H1 (cell line): ENCODE data around the gene BHLHE23. TPM values are rescaled to one million over a fixed set of nuclear protein-coding genes. Genes with fewer than 3 reads are reported as not detected.

ENCODE experiments used
- CTCF ChIA-PET: fragments of 300-600 bp; sonication (Branson Sonifier 250); formaldehyde crosslinking; loops from one replicate; lab custom pipeline; 2021; ENCODE audit not compliant: partially characterized antibody; lab: Charles Lee
- POLR2A ChIA-PET: fragments of 300-600 bp; sonication (Branson Sonifier 250); formaldehyde crosslinking; loops from one replicate; lab custom pipeline; 2021; ENCODE audit warnings: inconsistent platforms; ENCODE audit not compliant: partially characterized antibody; lab: Charles Lee
- DNase-seq, 2 experiments: peaks; one replicate each; pipeline versions ENCODE4 v3.0.0 to v3.0.0-alpha.2; 2010 to 2022; ENCODE audit warnings: low spot score in 2 of 2, low read depth in 1 of 2, mixed read lengths in 1 of 2
- FAIRE-seq: peaks from 2 replicates; lab custom pipeline; 2011; peaks lifted over from hg19 to GRCh38; lab: Jason Lieb, UNC
- H2AFZ ChIP-seq: 2 replicates; pipeline ENCODE4 v1.8.1; 2012; ENCODE audit warnings: low read length, inconsistent platforms
- H2AK5ac ChIP-seq: 2 replicates; pipeline ENCODE4 v1.6.1; 2013; ENCODE audit warnings: low read depth, low read length
- H2BK120ac ChIP-seq: replicated peaks from 2 replicates; pipeline ENCODE3; 2013; ENCODE audit warnings: low read depth, low read length, inconsistent platforms
- H2BK12ac ChIP-seq: 2 replicates; pipeline ENCODE4 v1.6.1; 2013; ENCODE audit warnings: low read depth, low read length
- H2BK15ac ChIP-seq: 2 replicates; pipeline ENCODE4 v1.6.1; 2013; ENCODE audit warnings: low read length
- H2BK20ac ChIP-seq: 2 replicates; pipeline ENCODE4 v1.6.1; 2013; ENCODE audit warnings: low read length
- H2BK5ac ChIP-seq: 2 replicates; pipeline ENCODE4 v1.6.1; 2013; ENCODE audit warnings: low read depth, low read length
- H3K14ac ChIP-seq: 2 replicates; pipeline ENCODE4 v1.6.1; 2013; ENCODE audit warnings: inconsistent platforms; ENCODE audit not compliant: insufficient read length
- H3K18ac ChIP-seq: 2 replicates; pipeline ENCODE4 v1.6.1; 2013; ENCODE audit warnings: low read length; ENCODE audit errors: extremely low read depth
- H3K23ac ChIP-seq: 2 replicates; pipeline ENCODE4 v1.6.1; 2013; ENCODE audit warnings: inconsistent platforms; ENCODE audit not compliant: insufficient read length
- H3K23me2 ChIP-seq: 2 replicates; pipeline ENCODE4 v1.6.1; 2013; ENCODE audit warnings: low read depth, low read length
- H3K27ac ChIP-seq: 2 replicates; pipeline ENCODE4 v1.6.1; 2011; ENCODE audit warnings: low read depth, low read length, inconsistent platforms
- H3K27me3 ChIP-seq, 4 experiments: replicated peaks in 1 of 4; 1 replicate in 1 of 4; 2 replicates in 3 of 4; pipeline versions ENCODE4 v1.6.1 to v1.8.1; 2011 to 2013; ENCODE audit warnings: low read length in 3 of 4, mild to moderate bottlenecking in 3 of 4, inconsistent platforms in 2 of 4, mixed read lengths in 2 of 4, moderate library complexity in 1 of 4; ENCODE audit not compliant: control insufficient read depth in 3 of 4, insufficient read depth in 3 of 4; ENCODE audit errors: extremely low read depth in 1 of 4
- H3K36me3 ChIP-seq, 4 experiments: 2 replicates each; pipeline versions ENCODE4 v1.6.1 to v1.8.1; 2011 to 2013; ENCODE audit warnings: mild to moderate bottlenecking in 4 of 4, low read length in 3 of 4, moderate library complexity in 2 of 4, control low read depth in 1 of 4, inconsistent platforms in 1 of 4; ENCODE audit not compliant: insufficient read depth in 4 of 4, control insufficient read depth in 2 of 4
- H3K4ac ChIP-seq: replicated peaks from 2 replicates; pipeline ENCODE3; 2013; ENCODE audit warnings: low read length, low read depth, mixed read lengths, inconsistent platforms; ENCODE audit not compliant: insufficient read length
- H3K4me1 ChIP-seq, 4 experiments: replicated peaks in 1 of 4; 1 replicate in 1 of 4; 2 replicates in 3 of 4; pipeline versions ENCODE4 v1.6.1 to v1.8.1; 2011 to 2013; ENCODE audit warnings: low read length in 3 of 4, inconsistent platforms in 2 of 4, mixed read lengths in 1 of 4; ENCODE audit not compliant: insufficient read depth in 4 of 4, control insufficient read depth in 3 of 4
- H3K4me2 ChIP-seq, 2 experiments: 2 replicates each; pipeline versions ENCODE4 v1.6.1 to v1.8.1; 2011 to 2013; ENCODE audit warnings: low read depth in 2 of 2, low read length in 2 of 2, control low read depth in 1 of 2, inconsistent platforms in 1 of 2, mild to moderate bottlenecking in 1 of 2; ENCODE audit not compliant: insufficient read depth in 1 of 2
- H3K4me3 ChIP-seq, 4 experiments: fragments of 200-600, 300-600 bp in 1 of 4; sonication (generic), shearing (Covaris generic), sonication (Bioruptor Twin) in 1 of 4; 2 replicates each; pipeline versions ENCODE4 v1.5.1 to v1.8.1; 2011 to 2016; ENCODE audit warnings: low read length in 4 of 4, low read depth in 3 of 4, control low read depth in 2 of 4, inconsistent platforms in 2 of 4, mild to moderate bottlenecking in 2 of 4, mixed read lengths in 1 of 4, moderate library complexity in 1 of 4; ENCODE audit not compliant: insufficient read depth in 2 of 4; ENCODE audit errors: extremely low read depth in 1 of 4
- H3K56ac ChIP-seq: replicated peaks from 2 replicates; pipeline ENCODE3; 2013; ENCODE audit warnings: low read depth, mild to moderate bottlenecking, mixed read lengths, low read length, inconsistent platforms; ENCODE audit not compliant: insufficient read length
- H3K79me1 ChIP-seq: 2 replicates; pipeline ENCODE4 v1.6.1; 2013; ENCODE audit warnings: low read depth, low read length, control low read depth
- H3K79me2 ChIP-seq, 2 experiments: 2 replicates each; pipeline versions ENCODE4 v1.6.1 to v1.8.1; 2012 to 2013; ENCODE audit warnings: low read length in 2 of 2, mild to moderate bottlenecking in 2 of 2, inconsistent platforms in 1 of 2; ENCODE audit not compliant: insufficient read depth in 2 of 2, control insufficient read depth in 1 of 2
- H3K9ac ChIP-seq, 4 experiments: replicated peaks in 1 of 4; 1 replicate in 1 of 4; 2 replicates in 3 of 4; pipeline versions ENCODE4 v1.6.1 to v1.8.1; 2011 to 2013; ENCODE audit warnings: low read depth in 3 of 4, low read length in 3 of 4, control low read depth in 2 of 4, mild to moderate bottlenecking in 2 of 4, moderate library complexity in 2 of 4, inconsistent platforms in 1 of 4; ENCODE audit errors: extremely low read depth in 1 of 4
- H3K9me3 ChIP-seq, 2 experiments: 2 replicates each; pipeline versions ENCODE4 v1.6.1 to v1.8.1; 2012 to 2013; ENCODE audit warnings: mild to moderate bottlenecking in 2 of 2, moderate library complexity in 2 of 2, control low read depth in 1 of 2, inconsistent platforms in 1 of 2, low read depth in 1 of 2, low read length in 1 of 2, mixed read lengths in 1 of 2; ENCODE audit not compliant: insufficient read depth in 2 of 2
- H4K20me1 ChIP-seq, 2 experiments: replicated peaks in 1 of 2; 2 replicates each; pipeline versions ENCODE3 to v1.8.1; 2011 to 2013; ENCODE audit warnings: inconsistent platforms in 2 of 2, low read length in 2 of 2, mild to moderate bottlenecking in 1 of 2; ENCODE audit not compliant: insufficient read depth in 2 of 2, control insufficient read depth in 1 of 2
- H4K5ac ChIP-seq: 2 replicates; pipeline ENCODE4 v1.6.1; 2013; ENCODE audit warnings: low read length, low read depth, mixed read lengths, inconsistent platforms; ENCODE audit not compliant: insufficient read length
- H4K8ac ChIP-seq: 2 replicates; pipeline ENCODE4 v1.8.0; 2013; ENCODE audit warnings: mild to moderate bottlenecking, moderate library complexity, low read length, inconsistent platforms; ENCODE audit not compliant: insufficient read depth; ENCODE audit errors: extremely low read depth
- H4K91ac ChIP-seq: replicated peaks from 2 replicates; pipeline ENCODE3; 2013; ENCODE audit warnings: low read length, mixed read lengths, inconsistent platforms; ENCODE audit not compliant: insufficient read length
- SUZ12 ChIP-seq: fragments of 200-600 bp; sonication (generic); IDR thresholded peaks from 2 replicates; pipeline ENCODE4 v1.6.1; 2012; ENCODE audit warnings: mild to moderate bottlenecking, inconsistent platforms, low read length, moderate library complexity, mixed read lengths
- TCF12 ChIP-seq: IDR thresholded peaks from 2 replicates; pipeline ENCODE4 v1.6.1; 2011; ENCODE audit warnings: low read depth, mild to moderate bottlenecking, low read length
- WGBS, 2 experiments: shearing (Covaris generic) in 1 of 2; methylation state at CpG; one replicate each; pipeline versions ENCODE4 v1.1.6 to v1.1.7; 2013 to 2015; ENCODE audit warnings: low lambda C conversion rate in 2 of 2, mixed read lengths in 2 of 2, inconsistent platforms in 1 of 2, low coverage in 1 of 2, missing lambda C conversion rate in 1 of 2; ENCODE audit not compliant: insufficient replicate concordance in 2 of 2, insufficient coverage in 1 of 2, insufficient read length in 1 of 2; ENCODE audit errors: extremely low coverage in 1 of 2, missing lambda C conversion rate in 1 of 2; 5-methylcytosine and 5-hydroxymethylcytosine counted together
- polyA plus RNA-seq, 7 experiments: library from polyadenylated mRNA; depleted of rRNA in 3 of 7; stranded (reverse) in 5 of 7; unstranded in 2 of 7; fragments of >200 nt in 5 of 7; fragments of 200-250 nt in 2 of 7; gene quantifications; 1 replicate in 5 of 7; 2 replicates in 1 of 7; 4 replicates in 1 of 7; pipeline versions ENCODE4 v1.2.1 to v1.2.3, GENCODE V29; 2011 to 2013; ENCODE audit warnings: missing spikeins in 2 of 7, mixed read lengths in 2 of 7
- total RNA-seq: library from RNA; stranded (reverse); fragmentation: NEBNext Ultra II Directional; extraction: Animal tissue kit (Norgen Biotek cat#: 25700); gene quantifications from 2 replicates; pipeline ENCODE4 v1.2.1, GENCODE V29; 2021

BHLHE23 gene
- total and polyA plus RNA-seq, 2 of the 8 experiments (the other 6 are each of a cell fraction or from before 2014, with no cell fraction given) = 0.47 TPM; not detected in 1

GRCh38 chr20:63000958-63001357 lies 5.8 kb downstream of the BHLHE23 start:
- no peak overlapping the region for H4K5ac ChIP-seq
- no peak overlapping the region for H3K27ac ChIP-seq
- peak overlapping the region; percentile 3; the same call in 1 of the 2 replicates for H2BK12ac ChIP-seq
- H3K9me3 ChIP-seq = no peaks in the 10 kb centered on the region
- peaks cover 2 to 16% (median 9%) of the 10 kb centered on the region in 4 experiments for H3K4me1 ChIP-seq
- peaks cover 0 to 11% (median 0%) of the 10 kb centered on the region in 4 experiments; a peak in 1 of 8 replicates for H3K36me3 ChIP-seq
- 58% methylated on average over 11 of the region's 11 CpGs; no CpG with 5 or more reads in 1 of the 2 experiments for WGBS, 2 experiments
- no peak overlapping the region for H2AK5ac ChIP-seq
- H3K4ac ChIP-seq = no peak overlapping the region
- H3K14ac ChIP-seq = no peak overlapping the region
- no peak overlapping the region for H2AFZ ChIP-seq
- no peak overlapping the region for H3K56ac ChIP-seq
- peaks cover 0 to 6% of the 10 kb centered on the region in 2 experiments for H4K20me1 ChIP-seq
- no peaks in the 10 kb centered on the region for H3K79me1 ChIP-seq
- H2BK15ac ChIP-seq = no peak overlapping the region
- peaks cover 27 to 44% (median 41%) of the 10 kb centered on the region in 4 experiments for H3K27me3 ChIP-seq
- H3K9ac ChIP-seq = no peak overlapping the region
- no peak overlapping the region for H2BK120ac ChIP-seq
- H3K4me3 ChIP-seq = no peak overlapping the region
- no peak overlapping the region for H3K4me2 ChIP-seq
- CTCF ChIA-PET = interaction anchor here (0.9 to 2.0 kb wide), 5 partner anchors 8 to 70 kb away, joined by 3 to 5 read pairs (median 4); no protein-coding TSS in a partner anchor
- no peak overlapping the region for H4K91ac ChIP-seq
- peaks cover 3% of the 10 kb centered on the region; the same call in 1 of the 2 replicates for H3K23me2 ChIP-seq
- H2BK5ac ChIP-seq = no peak overlapping the region
- no peak overlapping the region for H3K18ac ChIP-seq
- POLR2A ChIA-PET = no interaction called here
- H3K23ac ChIP-seq = no peak overlapping the region
- no peak overlapping the region for H4K8ac ChIP-seq
- FAIRE-seq (no peak), DNase-seq (no peak)
- TF ChIP-seq TCF12 = no peak
- TF ChIP-seq SUZ12 = 0 out of 2 replicates have a peak, but pooled peaks have one; percentile 21
- no peaks in the 10 kb centered on the region for H3K79me2 ChIP-seq
- no peak overlapping the region for H2BK20ac ChIP-seq
